ENCODE data around the gene YES1.

DNA sequence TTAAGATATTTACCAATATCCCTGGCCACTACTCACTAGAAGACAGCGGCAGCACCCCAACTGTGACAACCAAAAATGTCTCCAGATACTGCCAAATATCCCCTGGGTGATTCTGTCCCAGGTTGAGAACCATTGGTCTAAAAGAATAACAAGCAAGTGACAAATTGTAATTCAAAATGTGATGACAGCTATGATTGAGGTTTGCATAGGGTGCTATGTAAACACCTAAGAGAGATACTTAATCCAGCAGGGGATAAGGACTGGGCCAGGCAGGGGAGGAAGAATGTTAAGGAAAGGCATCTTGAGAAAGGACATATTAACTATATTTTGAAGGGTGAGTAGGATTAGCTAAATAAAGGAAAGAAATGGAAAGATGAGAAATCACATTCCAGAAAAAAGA, 61.6 kb downstream of the YES1 start:
- TF ChIP-seq, protein P1, sequence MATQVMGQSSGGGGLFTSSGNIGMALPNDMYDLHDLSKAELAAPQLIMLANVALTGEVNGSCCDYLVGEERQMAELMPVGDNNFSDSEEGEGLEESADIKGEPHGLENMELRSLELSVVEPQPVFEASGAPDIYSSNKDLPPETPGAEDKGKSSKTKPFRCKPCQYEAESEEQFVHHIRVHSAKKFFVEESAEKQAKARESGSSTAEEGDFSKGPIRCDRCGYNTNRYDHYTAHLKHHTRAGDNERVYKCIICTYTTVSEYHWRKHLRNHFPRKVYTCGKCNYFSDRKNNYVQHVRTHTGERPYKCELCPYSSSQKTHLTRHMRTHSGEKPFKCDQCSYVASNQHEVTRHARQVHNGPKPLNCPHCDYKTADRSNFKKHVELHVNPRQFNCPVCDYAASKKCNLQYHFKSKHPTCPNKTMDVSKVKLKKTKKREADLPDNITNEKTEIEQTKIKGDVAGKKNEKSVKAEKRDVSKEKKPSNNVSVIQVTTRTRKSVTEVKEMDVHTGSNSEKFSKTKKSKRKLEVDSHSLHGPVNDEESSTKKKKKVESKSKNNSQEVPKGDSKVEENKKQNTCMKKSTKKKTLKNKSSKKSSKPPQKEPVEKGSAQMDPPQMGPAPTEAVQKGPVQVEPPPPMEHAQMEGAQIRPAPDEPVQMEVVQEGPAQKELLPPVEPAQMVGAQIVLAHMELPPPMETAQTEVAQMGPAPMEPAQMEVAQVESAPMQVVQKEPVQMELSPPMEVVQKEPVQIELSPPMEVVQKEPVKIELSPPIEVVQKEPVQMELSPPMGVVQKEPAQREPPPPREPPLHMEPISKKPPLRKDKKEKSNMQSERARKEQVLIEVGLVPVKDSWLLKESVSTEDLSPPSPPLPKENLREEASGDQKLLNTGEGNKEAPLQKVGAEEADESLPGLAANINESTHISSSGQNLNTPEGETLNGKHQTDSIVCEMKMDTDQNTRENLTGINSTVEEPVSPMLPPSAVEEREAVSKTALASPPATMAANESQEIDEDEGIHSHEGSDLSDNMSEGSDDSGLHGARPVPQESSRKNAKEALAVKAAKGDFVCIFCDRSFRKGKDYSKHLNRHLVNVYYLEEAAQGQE (IDR thresholded peaks at IDR 0.05; ENCODE audit: insufficient replicate concordance, low read depth): no peak
- TF ChIP-seq, protein P2, sequence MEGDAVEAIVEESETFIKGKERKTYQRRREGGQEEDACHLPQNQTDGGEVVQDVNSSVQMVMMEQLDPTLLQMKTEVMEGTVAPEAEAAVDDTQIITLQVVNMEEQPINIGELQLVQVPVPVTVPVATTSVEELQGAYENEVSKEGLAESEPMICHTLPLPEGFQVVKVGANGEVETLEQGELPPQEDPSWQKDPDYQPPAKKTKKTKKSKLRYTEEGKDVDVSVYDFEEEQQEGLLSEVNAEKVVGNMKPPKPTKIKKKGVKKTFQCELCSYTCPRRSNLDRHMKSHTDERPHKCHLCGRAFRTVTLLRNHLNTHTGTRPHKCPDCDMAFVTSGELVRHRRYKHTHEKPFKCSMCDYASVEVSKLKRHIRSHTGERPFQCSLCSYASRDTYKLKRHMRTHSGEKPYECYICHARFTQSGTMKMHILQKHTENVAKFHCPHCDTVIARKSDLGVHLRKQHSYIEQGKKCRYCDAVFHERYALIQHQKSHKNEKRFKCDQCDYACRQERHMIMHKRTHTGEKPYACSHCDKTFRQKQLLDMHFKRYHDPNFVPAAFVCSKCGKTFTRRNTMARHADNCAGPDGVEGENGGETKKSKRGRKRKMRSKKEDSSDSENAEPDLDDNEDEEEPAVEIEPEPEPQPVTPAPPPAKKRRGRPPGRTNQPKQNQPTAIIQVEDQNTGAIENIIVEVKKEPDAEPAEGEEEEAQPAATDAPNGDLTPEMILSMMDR (IDR thresholded peaks at IDR 0.05; ENCODE audit: insufficient read depth, low read length): no peak
- no peak for TF ChIP-seq GABPA (IDR thresholded peaks at IDR 0.05; ENCODE audit: low read depth)
- no peak for TF ChIP-seq POLR2AphosphoS5 (IDR thresholded peaks at IDR 0.05; ENCODE audit: low read depth)
- no peak for TF ChIP-seq SPI1 (IDR thresholded peaks at IDR 0.05; ENCODE audit: borderline replicate concordance, low read depth)
